Endodermal cell (in vitro differentiated cells): ENCODE measurements around the gene SS18L1. TPM values are rescaled to one million over a fixed set of nuclear protein-coding genes. Genes with fewer than 3 reads are reported as not detected.

Experiments used
- DNase-seq: peaks from one replicate; pipeline ENCODE4 v3.0.0-alpha.2; 2017
- H3K27ac ChIP-seq: 2 replicates; pipeline ENCODE4 v1.5.1; 2013; ENCODE audit warnings: mild to moderate bottlenecking, low read depth, low read length, moderate library complexity
- H3K27me3 ChIP-seq: 2 replicates; pipeline ENCODE4 v1.6.1; 2013; ENCODE audit warnings: mild to moderate bottlenecking, low read length, moderate library complexity; ENCODE audit not compliant: insufficient read depth, control insufficient read depth, poor library complexity, severe bottlenecking
- H3K36me3 ChIP-seq: 2 replicates; pipeline ENCODE4 v1.7.0; 2013; ENCODE audit warnings: mild to moderate bottlenecking, low read length, moderate library complexity; ENCODE audit not compliant: control insufficient read depth, insufficient read depth
- H3K4me1 ChIP-seq: one replicate; pipeline ENCODE4 v1.7.0; 2013; ENCODE audit warnings: low read length; ENCODE audit not compliant: control insufficient read depth, insufficient read depth
- H3K4me3 ChIP-seq: 2 replicates; pipeline ENCODE4 v1.5.1; 2013; ENCODE audit warnings: mild to moderate bottlenecking, low read length, moderate library complexity
- H3K9ac ChIP-seq: 2 replicates; pipeline ENCODE4 v1.6.1; 2013; ENCODE audit warnings: mild to moderate bottlenecking, low read length, moderate library complexity; ENCODE audit not compliant: poor library complexity, severe bottlenecking; ENCODE audit errors: extremely low read depth
- H3K9me3 ChIP-seq: 2 replicates; pipeline ENCODE4 v1.6.1; 2013; ENCODE audit warnings: mild to moderate bottlenecking, low read length, moderate library complexity; ENCODE audit not compliant: control insufficient read depth
- H3K27ac Mint-ChIP-seq: 2 replicates; pipeline ENCODE4 v1.8.0; 2020; ENCODE audit warnings: mixed read lengths
- H3K27me3 Mint-ChIP-seq: 2 replicates; pipeline ENCODE4 v1.8.0; 2021; ENCODE audit warnings: mild to moderate bottlenecking, mixed read lengths; ENCODE audit not compliant: insufficient read depth
- H3K36me3 Mint-ChIP-seq: 2 replicates; pipeline ENCODE4 v1.8.0; 2020; ENCODE audit warnings: low read depth, mixed read lengths
- H3K4me1 Mint-ChIP-seq: 2 replicates; pipeline ENCODE4 v1.8.0; 2020; ENCODE audit warnings: mixed read lengths
- H3K4me3 Mint-ChIP-seq: 2 replicates; pipeline ENCODE4 v1.8.0; 2020; ENCODE audit warnings: mild to moderate bottlenecking, moderate library complexity, mixed read lengths
- H3K9me3 Mint-ChIP-seq: 2 replicates; pipeline ENCODE4 v1.8.0; 2020; ENCODE audit warnings: mild to moderate bottlenecking, mixed read lengths
- WGBS, 2 experiments: methylation state at CpG; one replicate each; pipeline versions ENCODE4 v1.1.5 to v1.1.7; 2013; ENCODE audit warnings: missing lambda C conversion rate in 2 of 2, mixed read lengths in 1 of 2; ENCODE audit not compliant: insufficient coverage in 1 of 2, insufficient read length in 1 of 2; 5-methylcytosine and 5-hydroxymethylcytosine counted together
- total RNA-seq, 2 donors: library from RNA; stranded (reverse); fragmentation: NEBNext Ultra II Directional in 1 of 2; extraction: Animal tissue kit (Norgen Biotek cat#: 25700) in 1 of 2; gene quantifications; 2 replicates in 1 of 2; 3 replicates in 1 of 2; pipeline ENCODE4 v1.2.1, GENCODE V29; 2021
- TF ChIP-seq, protein P1 (sequence below): fragments of 200-600 bp; sonication (generic); conservative IDR thresholded peaks from 2 replicates; pipeline ENCODE4 v1.5.0; 2021; ENCODE audit warnings: antibody characterized with exemption, mild to moderate bottlenecking

The SS18L1 gene
- total RNA-seq, 2 donors from 2014 or later, result 23.2 to 28.8 TPM

DNA sequence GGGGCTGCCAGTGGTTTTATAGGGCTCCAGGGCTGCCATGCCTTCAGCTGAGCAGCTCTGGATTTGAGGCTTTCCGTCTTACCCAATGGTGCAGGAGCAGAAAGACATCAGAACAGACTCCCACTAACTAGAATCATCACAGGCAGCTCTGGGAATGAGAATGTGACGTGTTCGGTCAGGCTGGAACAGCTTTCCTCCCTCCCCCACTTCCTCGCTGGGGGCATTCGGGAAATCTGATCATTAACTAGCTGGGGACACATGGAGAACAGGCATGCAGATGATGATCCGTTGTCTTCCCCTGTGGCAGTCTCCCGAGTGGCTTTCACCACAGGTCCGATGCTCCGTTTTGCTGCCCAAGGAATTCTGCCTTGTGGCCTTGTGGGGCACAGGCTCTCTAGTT lies 33.7 kb downstream of the SS18L1 start:
- peak overlapping the region; percentile 56 for H3K27ac Mint-ChIP-seq
- no peak for DNase-seq
- Histone ChIP-seq H3K4me1 (no peaks in the 10 kb centered on the region), H3K27me3 (no peaks in the 10 kb centered on the region), H3K36me3 (peaks cover 26% of the 10 kb centered on the region), H3K9ac (no peak overlapping the region), H3K27ac (no peak overlapping the region), H3K4me3 (no peak overlapping the region), H3K9me3 (no peaks in the 10 kb centered on the region)
- no peak overlapping the region for H3K4me3 Mint-ChIP-seq
- no peaks in the 10 kb centered on the region for H3K27me3 Mint-ChIP-seq
- TF ChIP-seq, protein P1, sequence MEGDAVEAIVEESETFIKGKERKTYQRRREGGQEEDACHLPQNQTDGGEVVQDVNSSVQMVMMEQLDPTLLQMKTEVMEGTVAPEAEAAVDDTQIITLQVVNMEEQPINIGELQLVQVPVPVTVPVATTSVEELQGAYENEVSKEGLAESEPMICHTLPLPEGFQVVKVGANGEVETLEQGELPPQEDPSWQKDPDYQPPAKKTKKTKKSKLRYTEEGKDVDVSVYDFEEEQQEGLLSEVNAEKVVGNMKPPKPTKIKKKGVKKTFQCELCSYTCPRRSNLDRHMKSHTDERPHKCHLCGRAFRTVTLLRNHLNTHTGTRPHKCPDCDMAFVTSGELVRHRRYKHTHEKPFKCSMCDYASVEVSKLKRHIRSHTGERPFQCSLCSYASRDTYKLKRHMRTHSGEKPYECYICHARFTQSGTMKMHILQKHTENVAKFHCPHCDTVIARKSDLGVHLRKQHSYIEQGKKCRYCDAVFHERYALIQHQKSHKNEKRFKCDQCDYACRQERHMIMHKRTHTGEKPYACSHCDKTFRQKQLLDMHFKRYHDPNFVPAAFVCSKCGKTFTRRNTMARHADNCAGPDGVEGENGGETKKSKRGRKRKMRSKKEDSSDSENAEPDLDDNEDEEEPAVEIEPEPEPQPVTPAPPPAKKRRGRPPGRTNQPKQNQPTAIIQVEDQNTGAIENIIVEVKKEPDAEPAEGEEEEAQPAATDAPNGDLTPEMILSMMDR, result no peak
- peaks cover 29% of the 10 kb centered on the region for H3K36me3 Mint-ChIP-seq
- peaks cover 6% of the 10 kb centered on the region for H3K4me1 Mint-ChIP-seq
- no peaks in the 10 kb centered on the region for H3K9me3 Mint-ChIP-seq
- WGBS, 2 experiments, result 97 to 98% methylated on average over 7 to 9 of the region's 9 CpGs

DNA sequence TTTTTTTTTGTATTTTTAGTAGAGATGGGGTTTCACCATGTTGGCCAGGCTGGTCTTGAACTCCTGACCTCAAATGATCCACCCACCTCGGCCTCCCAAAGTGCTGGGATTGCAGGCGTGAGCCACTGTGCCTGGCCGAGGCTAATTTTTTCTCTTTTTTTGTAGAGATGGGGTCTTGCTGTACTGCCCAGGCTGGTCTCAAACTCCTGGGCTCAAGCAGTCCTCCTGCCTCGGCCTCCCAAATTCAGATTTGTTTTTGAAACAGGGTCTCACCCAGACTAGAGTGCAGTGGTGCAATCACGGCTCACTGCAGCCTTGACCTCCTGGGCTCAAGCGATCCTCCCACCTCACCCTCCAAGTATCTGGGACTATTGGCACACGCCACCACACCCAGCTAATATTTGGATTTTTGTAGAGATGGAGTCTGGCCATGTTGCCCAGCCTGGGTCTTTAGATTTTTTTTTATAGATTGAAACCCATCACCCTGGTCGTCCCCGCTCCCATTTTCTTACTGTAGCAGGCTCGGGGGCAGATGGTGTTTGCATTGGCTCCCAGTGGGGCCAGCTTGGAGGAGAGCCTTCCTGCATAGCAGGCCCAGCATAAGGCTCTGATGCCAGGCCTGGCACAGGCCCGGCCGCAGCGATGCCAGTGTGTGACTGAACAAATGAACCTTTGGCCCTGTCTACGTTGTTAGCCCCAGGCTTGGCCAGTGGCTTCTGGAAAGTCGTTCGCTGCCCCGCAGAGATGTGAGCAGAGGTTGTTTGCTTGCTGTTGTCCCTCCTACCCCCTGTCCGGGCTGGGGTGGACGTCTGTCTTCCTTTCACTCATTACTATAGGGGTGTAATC lies 35.0 kb downstream of the SS18L1 start:
- no peak overlapping the region for H3K27ac Mint-ChIP-seq
- Histone ChIP-seq H3K36me3 (peaks cover 23% of the 10 kb centered on the region), H3K4me1 (no peaks in the 10 kb centered on the region), H3K27me3 (no peaks in the 10 kb centered on the region), H3K9ac (no peak overlapping the region), H3K9me3 (no peaks in the 10 kb centered on the region), H3K27ac (no peak overlapping the region), H3K4me3 (no peak overlapping the region)
- 93 to 96% methylated on average over 13 to 19 of the region's 19 CpGs for WGBS, 2 experiments
- TF ChIP-seq, protein P1, result no peak
- no peaks in the 10 kb centered on the region for H3K9me3 Mint-ChIP-seq
- H3K27me3 Mint-ChIP-seq, result no peaks in the 10 kb centered on the region
- H3K4me3 Mint-ChIP-seq, result no peak overlapping the region
- H3K36me3 Mint-ChIP-seq, result peaks cover 24% of the 10 kb centered on the region
- DNase-seq, result no peak
- peaks cover 8% of the 10 kb centered on the region for H3K4me1 Mint-ChIP-seq

DNA sequence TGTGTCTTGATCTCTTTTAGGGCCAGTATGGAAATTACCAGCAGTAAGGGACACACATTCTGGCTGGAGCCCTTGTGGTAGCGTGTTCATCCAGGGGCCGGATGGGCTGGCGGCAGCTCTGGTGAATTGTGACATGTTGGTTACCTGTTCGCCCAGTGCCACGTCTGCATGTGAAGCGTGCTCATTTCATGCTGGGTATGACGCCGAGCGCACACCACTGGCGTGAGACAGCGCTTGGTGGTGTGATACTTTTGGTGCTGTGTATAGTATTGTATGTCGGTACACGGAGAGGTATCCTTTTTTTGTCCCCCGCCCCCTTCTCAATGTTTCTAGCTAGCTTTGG lies 35.6 kb downstream of the SS18L1 start:
- no peak overlapping the region for H3K27ac Mint-ChIP-seq
- H3K9me3 ChIP-seq, result no peaks in the 10 kb centered on the region
- no peak overlapping the region for H3K4me3 ChIP-seq
- H3K4me1 ChIP-seq, result no peaks in the 10 kb centered on the region
- no peak overlapping the region for H3K4me3 Mint-ChIP-seq
- no peak overlapping the region for H3K27ac ChIP-seq
- H3K9ac ChIP-seq, result no peak overlapping the region
- H3K36me3 ChIP-seq, result peaks cover 23% of the 10 kb centered on the region
- 96 to 97% methylated on average over 6 to 14 of the region's 14 CpGs for WGBS, 2 experiments
- TF ChIP-seq, protein P1, result no peak
- H3K27me3 Mint-ChIP-seq, result no peaks in the 10 kb centered on the region
- no peaks in the 10 kb centered on the region for H3K27me3 ChIP-seq
- no peak for DNase-seq
- no peaks in the 10 kb centered on the region for H3K9me3 Mint-ChIP-seq
- H3K4me1 Mint-ChIP-seq, result peaks cover 11% of the 10 kb centered on the region
- H3K36me3 Mint-ChIP-seq, result peaks cover 21% of the 10 kb centered on the region
